D721Med (cell line): ENCODE measurements around the gene SIDT2.

Experiments used
- DNase-seq: peaks from one replicate; pipeline ENCODE4 v3.0.0; 2011; ENCODE audit warnings: low spot score; ENCODE audit not compliant: insufficient read length
- FAIRE-seq: peaks from 2 replicates; lab custom pipeline; 2011; peaks lifted over from hg19 to GRCh38; lab: Jason Lieb, UNC
- CTCF ChIP-seq: IDR thresholded peaks from 2 replicates; pipeline ENCODE4 v1.5.1; 2012; ENCODE audit warnings: mild to moderate bottlenecking, control low read depth; ENCODE audit not compliant: insufficient read depth; ENCODE audit errors: missing control alignments

Gene SIDT2

GRCh38 chr11:117175104-117175503 lies 3.4 kb upstream of the SIDT2 start:
- no peak for TF ChIP-seq CTCF
- FAIRE-seq = no peak
- DNase-seq = no peak

GRCh38 chr11:117175781-117176180 lies 2.8 kb upstream of the SIDT2 start:
- no peak for FAIRE-seq
- DNase-seq = no peak
- TF ChIP-seq CTCF = no peak

GRCh38 chr11:117176186-117176585 lies 2.4 kb upstream of the SIDT2 start:
- no peak for FAIRE-seq
- no peak for TF ChIP-seq CTCF
- DNase-seq = no peak

GRCh38 chr11:117177534-117178209 lies 871 bp upstream of the SIDT2 start:
- no peak for TF ChIP-seq CTCF
- FAIRE-seq = no peak
- no peak for DNase-seq

- DNase-seq (no peak), FAIRE-seq (no peak)
- no peak for TF ChIP-seq CTCF
These were observed 781 bp downstream of the SIDT2 start for GRCh38 chr11:117179048-117179999.

- DNase-seq = no peak
- TF ChIP-seq CTCF = no peak
These were observed 1.5 kb downstream of the SIDT2 start for GRCh38 chr11:117180020-117180419.

More at GRCh38 chr11:117180020-117180419, 1.5 kb downstream of the SIDT2 start:
- no peak for FAIRE-seq
